HEK293 (cell line): ENCODE data around the gene KIF26B.

ENCODE experiments used
- CTCF ChIA-PET: fragments of 350-600 bp; formaldehyde crosslinking; extraction: SDS; loops from one replicate; lab custom pipeline; 2021; ENCODE audit warnings: antibody characterized with exemption; lab: Yijun Ruan, JAX
- POLR2A ChIA-PET: fragments of 300-600 bp; formaldehyde crosslinking; extraction: SDS; loops from one replicate; lab custom pipeline; 2020; ENCODE audit warnings: antibody characterized with exemption, inconsistent platforms; lab: Yijun Ruan, JAX
- H3K27ac ChIP-seq: fragments of 200-500 bp; sonication (Bioruptor generic); 2 replicates; pipeline ENCODE4 v1.5.1; 2014; ENCODE audit warnings: low read depth, low read length, control low read depth, inconsistent platforms; ENCODE audit errors: extremely low read depth
- H3K36me3 ChIP-seq, 2 experiments: fragments of 200-500 bp in 1 of 2; sonication (Bioruptor generic) in 1 of 2; 1 replicate in 1 of 2; 2 replicates in 1 of 2; pipeline ENCODE4 v1.5.1; 2014 to 2017; ENCODE audit warnings: inconsistent platforms in 2 of 2, low read length in 2 of 2; ENCODE audit not compliant: control insufficient read depth in 2 of 2, insufficient read depth in 1 of 2
- H3K4me1 ChIP-seq: fragments of 200-500 bp; sonication (Bioruptor generic); 2 replicates; pipeline ENCODE4 v1.5.1; 2014; ENCODE audit warnings: mild to moderate bottlenecking, low read length, inconsistent platforms; ENCODE audit not compliant: control insufficient read depth, insufficient read depth
- H3K4me3 ChIP-seq: 2 replicates; pipeline ENCODE4 v1.5.1; 2011; ENCODE audit warnings: low read depth, mild to moderate bottlenecking, control low read depth, low read length, moderate library complexity
- H3K9me3 ChIP-seq: fragments of 200-500 bp; sonication (Bioruptor generic); 2 replicates; pipeline ENCODE4 v1.5.1; 2014; ENCODE audit warnings: low read depth, low read length, inconsistent platforms; ENCODE audit not compliant: control insufficient read depth, insufficient read depth
- ELK4 ChIP-seq: IDR thresholded peaks from 2 replicates; pipeline ENCODE4 v1.6.1; 2011; ENCODE audit warnings: mild to moderate bottlenecking, low read depth, low read length, borderline replicate concordance
- GFI1B ChIP-seq: fragments of 450-650 bp; formaldehyde crosslinking; IDR thresholded peaks from 2 replicates; pipeline ENCODE4 v1.5.1; 2016; ENCODE audit warnings: missing biosample characterization, missing genetic modification characterization
- KLF10 ChIP-seq: fragments of 450-650 bp; IDR thresholded peaks from 2 replicates; pipeline ENCODE4 v1.5.1; 2018; ENCODE audit warnings: missing biosample characterization, mild to moderate bottlenecking, missing genetic modification characterization
- KLF7 ChIP-seq: fragments of 450-650 bp; formaldehyde crosslinking; IDR thresholded peaks from 2 replicates; pipeline ENCODE4 v1.5.1; 2016; ENCODE audit warnings: missing biosample characterization, missing genetic modification characterization, borderline replicate concordance
- KLF8 ChIP-seq: fragments of 450-650 bp; formaldehyde crosslinking; IDR thresholded peaks from 2 replicates; pipeline ENCODE4 v1.5.1; 2016; ENCODE audit warnings: missing biosample characterization, missing genetic modification characterization
- KLF9 ChIP-seq: fragments of 450-650 bp; formaldehyde crosslinking; IDR thresholded peaks from 2 replicates; pipeline ENCODE4 v1.5.1; 2016; ENCODE audit warnings: missing biosample characterization, missing genetic modification characterization, low read depth
- PRDM6 ChIP-seq: fragments of 450-650 bp; formaldehyde crosslinking; IDR thresholded peaks from 2 replicates; pipeline ENCODE4 v1.5.1; 2017; ENCODE audit warnings: missing biosample characterization, missing genetic modification characterization
- TSHZ1 ChIP-seq: fragments of 450-650 bp; formaldehyde crosslinking; IDR thresholded peaks from 2 replicates; pipeline ENCODE4 v1.5.1; 2016; ENCODE audit warnings: missing biosample characterization, missing genetic modification characterization, borderline replicate concordance
- ZBTB21 ChIP-seq: fragments of 450-650 bp; formaldehyde crosslinking; IDR thresholded peaks from 2 replicates; pipeline ENCODE4 v1.5.1; 2017; ENCODE audit warnings: missing biosample characterization, missing genetic modification characterization
- ZBTB44 ChIP-seq: fragments of 450-650 bp; IDR thresholded peaks from 2 replicates; pipeline ENCODE4 v1.5.1; 2018; ENCODE audit warnings: missing biosample characterization, mild to moderate bottlenecking, missing genetic modification characterization
- ZFHX2 ChIP-seq: fragments of 450-650 bp; formaldehyde crosslinking; conservative IDR thresholded peaks from 2 replicates; pipeline ENCODE4 v1.5.1; 2016; ENCODE audit warnings: missing biosample characterization, missing genetic modification characterization
- ZNF114 ChIP-seq: fragments of 450-650 bp; formaldehyde crosslinking; IDR thresholded peaks from 2 replicates; pipeline ENCODE4 v1.5.0; 2017; ENCODE audit warnings: missing biosample characterization, missing genetic modification characterization
- ZNF121 ChIP-seq: fragments of 450-650 bp; formaldehyde crosslinking; IDR thresholded peaks from 2 replicates; pipeline ENCODE4 v1.5.1; 2016; ENCODE audit warnings: missing biosample characterization, missing genetic modification characterization
- ZNF202 ChIP-seq: fragments of 450-650 bp; formaldehyde crosslinking; IDR thresholded peaks from 2 replicates; pipeline ENCODE4 v1.5.1; 2016; ENCODE audit warnings: missing biosample characterization, missing genetic modification characterization, borderline replicate concordance
- ZNF302 ChIP-seq: fragments of 450-650 bp; formaldehyde crosslinking; IDR thresholded peaks from 2 replicates; pipeline ENCODE4 v1.5.1; 2016; ENCODE audit warnings: missing biosample characterization, missing genetic modification characterization, low read depth
- ZNF324 ChIP-seq: fragments of 450-650 bp; formaldehyde crosslinking; IDR thresholded peaks from 2 replicates; pipeline ENCODE4 v1.5.1; 2016; ENCODE audit warnings: missing biosample characterization, missing genetic modification characterization
- ZNF426 ChIP-seq: fragments of 450-650 bp; formaldehyde crosslinking; IDR thresholded peaks from 2 replicates; pipeline ENCODE4 v1.5.1; 2017; ENCODE audit warnings: missing biosample characterization, missing genetic modification characterization, mild to moderate bottlenecking, inconsistent platforms, moderate library complexity
- ZNF488 ChIP-seq: fragments of 450-650 bp; formaldehyde crosslinking; IDR thresholded peaks from 2 replicates; pipeline ENCODE4 v1.5.1; 2016; ENCODE audit warnings: missing biosample characterization, missing genetic modification characterization
- ZNF529 ChIP-seq: fragments of 450-650 bp; formaldehyde crosslinking; IDR thresholded peaks from 2 replicates; pipeline ENCODE4 v1.5.1; 2017; ENCODE audit warnings: missing genetic modification characterization, missing biosample characterization; ENCODE audit not compliant: insufficient replicate concordance
- ZNF544 ChIP-seq: fragments of 450-650 bp; formaldehyde crosslinking; IDR thresholded peaks from 2 replicates; pipeline ENCODE4 v1.5.0; 2017; ENCODE audit warnings: missing biosample characterization, missing genetic modification characterization
- ZNF549 ChIP-seq: fragments of 450-650 bp; IDR thresholded peaks from 2 replicates; pipeline ENCODE4 v1.5.1; 2018; ENCODE audit warnings: missing biosample characterization, missing genetic modification characterization, mild to moderate bottlenecking, inconsistent platforms, moderate library complexity
- ZNF560 ChIP-seq: fragments of 450-650 bp; formaldehyde crosslinking; IDR thresholded peaks from 2 replicates; pipeline ENCODE4 v1.5.1; 2017; ENCODE audit warnings: missing biosample characterization, missing genetic modification characterization, borderline replicate concordance
- ZNF639 ChIP-seq: fragments of 450-650 bp; formaldehyde crosslinking; IDR thresholded peaks from 2 replicates; pipeline ENCODE4 v1.5.1; 2016; ENCODE audit warnings: missing biosample characterization, missing genetic modification characterization
- ZNF670 ChIP-seq: fragments of 450-650 bp; formaldehyde crosslinking; IDR thresholded peaks from 2 replicates; pipeline ENCODE4 v1.5.1; 2016; ENCODE audit warnings: missing biosample characterization, missing genetic modification characterization, low read depth
- ZNF776 ChIP-seq: fragments of 450-650 bp; formaldehyde crosslinking; IDR thresholded peaks from 2 replicates; pipeline ENCODE4 v1.5.0; 2017; ENCODE audit warnings: missing biosample characterization, missing genetic modification characterization, borderline replicate concordance
- ZNF830 ChIP-seq: fragments of 450-650 bp; IDR thresholded peaks from 2 replicates; pipeline ENCODE4 v1.5.0; 2018; ENCODE audit warnings: missing biosample characterization, missing genetic modification characterization, low read depth, mild to moderate bottlenecking, moderate library complexity
- ZNF837 ChIP-seq: fragments of 450-650 bp; formaldehyde crosslinking; IDR thresholded peaks from 2 replicates; pipeline ENCODE4 v1.5.1; 2016; ENCODE audit warnings: missing biosample characterization, missing genetic modification characterization
- ZXDB ChIP-seq: fragments of 450-650 bp; formaldehyde crosslinking; IDR thresholded peaks from 2 replicates; pipeline ENCODE4 v1.5.1; 2016; ENCODE audit warnings: missing biosample characterization, missing genetic modification characterization

KIF26B gene

GRCh38 chr1:245458761-245459174, 304.0 kb downstream of the KIF26B start:
- POLR2A ChIA-PET, result no interaction called here
- Histone ChIP-seq H3K36me3 (no peaks in the 10 kb centered on the region), H3K27ac (no peak overlapping the region), H3K9me3 (no peaks in the 10 kb centered on the region), H3K4me3 (no peak overlapping the region), H3K4me1 (no peaks in the 10 kb centered on the region)
- no peak for TF ChIP-seq KLF9 (tag by site-specific recombination)
- no peak for TF ChIP-seq ZNF324 (tag by site-specific recombination)
- TF ChIP-seq ZNF549, result no peak
- no peak for TF ChIP-seq ZNF830
- TF ChIP-seq ZNF544, result no peak
- no peak for TF ChIP-seq ZNF529
- TF ChIP-seq ZNF302 (tag by site-specific recombination), result no peak
- TF ChIP-seq ZXDB, result no peak
- TF ChIP-seq ZNF114, result no peak
- TF ChIP-seq GFI1B (tag by site-specific recombination), result no peak
- TF ChIP-seq ELK4, result no peak
- no peak for TF ChIP-seq KLF8
- TF ChIP-seq ZNF639 (tag by site-specific recombination), result no peak
- no peak for TF ChIP-seq KLF10 (tag by site-specific recombination)
- no peak for TF ChIP-seq TSHZ1 (tag by site-specific recombination)
- TF ChIP-seq ZNF202 (tag by site-specific recombination), result no peak
- CTCF ChIA-PET, result no interaction called here

- no peaks in the 10 kb centered on the region for H3K9me3 ChIP-seq
- no peaks in the 10 kb centered on the region for H3K36me3 ChIP-seq
- H3K4me1 ChIP-seq, result no peaks in the 10 kb centered on the region
- H3K27ac ChIP-seq, result no peak overlapping the region
- H3K4me3 ChIP-seq, result no peak overlapping the region
- ChIA-PET POLR2A (no interaction called here), CTCF (interaction anchor here (0.7 kb wide), 1 partner anchor 486 kb away, joined by 3 read pairs; no protein-coding TSS in a partner anchor)
- TF ChIP-seq PRDM6 (tag by site-specific recombination), result no peak
- TF ChIP-seq ZNF670 (tag by site-specific recombination), result no peak
- TF ChIP-seq ZNF529, result no peak
- TF ChIP-seq ZFHX2 (tag by site-specific recombination), result no peak
- TF ChIP-seq ZNF121 (tag by site-specific recombination), result no peak
- no peak for TF ChIP-seq ZNF426 (tag by site-specific recombination)
- TF ChIP-seq ZBTB44 (tag by site-specific recombination), result no peak
- TF ChIP-seq ZBTB21, result no peak
- no peak for TF ChIP-seq ZNF560 (tag by site-specific recombination)
- no peak for TF ChIP-seq ZNF488
- no peak for TF ChIP-seq ZNF776 (tag by site-specific recombination)
- no peak for TF ChIP-seq KLF7 (tag by site-specific recombination)
- TF ChIP-seq ZNF837 (tag by site-specific recombination), result no peak
These were observed 304.8 kb downstream of the KIF26B start for GRCh38 chr1:245459621-245460020.
